Hepatocyte (in vitro differentiated cells): ENCODE measurements around the gene SIK2. TPM values are rescaled to one million over a fixed set of nuclear protein-coding genes. Genes with fewer than 3 reads are reported as not detected.
A peak's percentile ranks its signal among the peaks of the same experiment; 100 is the strongest.

Source experiments
- DNase-seq: peaks from one replicate; pipeline ENCODE4 v3.0.0-alpha.2; 2016; ENCODE audit warnings: low spot score
- H2AFZ ChIP-seq: fragments of 200-600 bp; sonication (generic); 2 replicates; pipeline ENCODE4 v1.6.0; 2016; ENCODE audit warnings: antibody characterized with exemption, mild to moderate bottlenecking
- H3K27ac ChIP-seq: fragments of 200-600 bp; sonication (generic); 2 replicates; pipeline ENCODE4 v1.5.1; 2016; ENCODE audit warnings: mild to moderate bottlenecking
- H3K27me3 ChIP-seq: fragments of 200-600 bp; sonication (generic); 2 replicates; pipeline ENCODE4 v1.6.1; 2016
- H3K36me3 ChIP-seq: fragments of 200-600 bp; sonication (generic); replicated peaks from 2 replicates; pipeline ENCODE4 v1.5.1; 2016; ENCODE audit warnings: low read depth; ENCODE audit not compliant: insufficient read depth
- H3K4me1 ChIP-seq: fragments of 200-600 bp; sonication (generic); 2 replicates; pipeline ENCODE4 v1.5.1; 2016; ENCODE audit warnings: mild to moderate bottlenecking, moderate library complexity; ENCODE audit not compliant: insufficient read depth
- H3K4me2 ChIP-seq: fragments of 200-600 bp; sonication (generic); 2 replicates; pipeline ENCODE4 v1.6.0; 2016
- H3K4me3 ChIP-seq: fragments of 200-600 bp; sonication (generic); 2 replicates; pipeline ENCODE4 v1.5.1; 2016; ENCODE audit warnings: mild to moderate bottlenecking
- H3K79me2 ChIP-seq: fragments of 200-600 bp; sonication (generic); 2 replicates; pipeline ENCODE4 v1.6.0; 2017; ENCODE audit warnings: mild to moderate bottlenecking
- H3K9me2 ChIP-seq: fragments of 200-600 bp; sonication (generic); replicated peaks from 2 replicates; pipeline ENCODE4 v1.6.0; 2017; ENCODE audit warnings: mild to moderate bottlenecking; ENCODE audit not compliant: insufficient read depth
- H3K9me3 ChIP-seq: fragments of 200-600 bp; sonication (generic); 2 replicates; pipeline ENCODE4 v1.5.1; 2016; ENCODE audit warnings: low read depth, mild to moderate bottlenecking
- H4K20me1 ChIP-seq: fragments of 200-600 bp; sonication (generic); 2 replicates; pipeline ENCODE4 v1.6.0; 2016; ENCODE audit warnings: mild to moderate bottlenecking; ENCODE audit not compliant: insufficient read depth, poor library complexity, severe bottlenecking
- EZH2 ChIP-seq: fragments of 200-600 bp; sonication (generic); IDR thresholded peaks from 2 replicates; pipeline ENCODE4 v1.6.1; 2016; ENCODE audit warnings: antibody characterized with exemption, mild to moderate bottlenecking, borderline replicate concordance
- EZH2phosphoT487 ChIP-seq: fragments of 200-600 bp; sonication (generic); IDR thresholded peaks from one replicate; pipeline ENCODE4 v1.6.1; 2018; ENCODE audit warnings: antibody characterized with exemption, mild to moderate bottlenecking, low read depth, moderate library complexity; ENCODE audit not compliant: unreplicated experiment, severe bottlenecking
- whole genome bisulfite sequencing: methylation state at CpG from one replicate; pipeline ENCODE4 v1.1.6; 2016; ENCODE audit warnings: low lambda C conversion rate; ENCODE audit errors: missing lambda C conversion rate; 5-methylcytosine and 5-hydroxymethylcytosine counted together
- polyA plus RNA-seq: library from polyadenylated mRNA; unstranded; fragments of >200 nt; fragmentation: Nextera tagmentation; extraction: Ambion mirVana; gene quantifications from 2 replicates; pipeline ENCODE4 v1.2.1, GENCODE V29; 2016
- total RNA-seq: library from RNA; depleted of rRNA; stranded (reverse); fragments of >200 nt; gene quantifications from 2 replicates; pipeline ENCODE4 v1.2.3, GENCODE V29; 2014
- TF ChIP-seq, protein P1 (sequence below): fragments of 200-600 bp; sonication (generic); IDR thresholded peaks from 2 replicates; pipeline ENCODE4 v1.5.1; 2016; ENCODE audit warnings: antibody characterized with exemption, mild to moderate bottlenecking; ENCODE audit not compliant: poor library complexity

The SIK2 gene
- total RNA-seq (20.5 and 22.2 TPM in 2 replicates), polyA plus RNA-seq (3.1 and 3.2 TPM in 2 replicates)

DNA sequence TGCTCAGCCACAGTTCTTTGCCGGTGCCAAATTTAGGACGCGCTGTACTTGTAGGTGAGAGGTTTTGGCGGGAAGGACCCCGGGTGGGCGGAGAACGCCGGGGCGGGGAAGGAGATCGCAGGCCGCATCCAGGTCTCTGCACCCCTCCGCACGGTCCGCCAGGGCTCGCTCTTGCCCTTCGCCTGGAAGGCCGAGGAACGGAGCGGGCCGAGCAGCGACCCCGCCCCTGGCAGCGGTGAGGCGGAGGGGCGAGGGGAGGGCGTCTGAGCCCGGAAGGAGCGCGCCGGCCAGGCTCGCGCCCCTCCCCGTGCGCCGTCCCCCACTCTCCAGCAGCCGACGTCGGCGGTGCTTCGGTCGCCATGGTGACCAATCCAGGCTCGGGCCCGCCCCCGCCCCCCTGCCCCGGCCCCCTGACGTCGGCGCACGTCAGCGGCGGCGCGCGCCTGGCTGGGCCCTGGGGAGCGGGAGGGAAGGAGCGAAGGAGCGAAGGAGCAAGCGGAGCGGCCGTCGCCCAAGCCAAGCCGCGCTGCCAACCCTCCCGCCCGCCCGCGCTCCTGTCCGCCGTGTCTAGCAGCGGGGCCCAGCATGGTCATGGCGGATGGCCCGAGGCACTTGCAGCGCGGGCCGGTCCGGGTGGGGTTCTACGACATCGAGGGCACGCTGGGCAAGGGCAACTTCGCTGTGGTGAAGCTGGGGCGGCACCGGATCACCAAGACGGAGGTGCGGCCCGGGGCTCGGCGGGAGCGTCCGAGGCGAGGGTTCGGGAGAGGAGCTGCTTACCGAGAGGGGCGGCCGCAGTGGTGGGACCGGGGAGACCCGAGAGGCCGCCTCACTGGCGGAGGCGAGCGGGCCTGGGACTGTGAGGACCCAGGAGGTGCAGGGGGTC is at the start of gene SIK2:
Gene SIK2 (plus strand): TSS at position 471 of the 886 bp plus-strand sequence. CDS start 115 bp downstream, at position 586.
- no peaks in the 10 kb centered on the region for H3K9me2 ChIP-seq
- peak within 1 kb of the TSS; percentile 88 for H3K4me3 ChIP-seq

DNA sequence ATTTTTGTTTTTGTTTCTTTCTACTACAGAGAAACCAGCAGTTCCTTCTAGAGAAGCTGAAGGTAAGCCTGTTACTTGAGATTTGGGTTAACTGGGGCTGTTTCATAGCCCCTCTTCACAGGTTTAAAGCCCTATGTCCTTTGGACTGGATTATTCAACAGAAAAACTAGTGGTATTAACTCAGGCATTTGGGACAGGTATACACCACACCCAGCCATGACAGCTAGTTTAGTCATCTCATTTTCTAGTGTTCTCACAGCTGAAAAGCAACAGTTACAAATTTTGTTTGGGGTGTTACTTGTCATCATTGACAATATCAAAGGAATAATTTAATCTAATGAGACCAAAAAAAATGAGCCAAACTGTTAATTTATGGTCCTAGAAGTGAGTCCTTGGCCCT is 47.7 kb upstream of the SIK2 start:
- TF ChIP-seq EZH2phosphoT487, result no peak
- TF ChIP-seq, protein P1, sequence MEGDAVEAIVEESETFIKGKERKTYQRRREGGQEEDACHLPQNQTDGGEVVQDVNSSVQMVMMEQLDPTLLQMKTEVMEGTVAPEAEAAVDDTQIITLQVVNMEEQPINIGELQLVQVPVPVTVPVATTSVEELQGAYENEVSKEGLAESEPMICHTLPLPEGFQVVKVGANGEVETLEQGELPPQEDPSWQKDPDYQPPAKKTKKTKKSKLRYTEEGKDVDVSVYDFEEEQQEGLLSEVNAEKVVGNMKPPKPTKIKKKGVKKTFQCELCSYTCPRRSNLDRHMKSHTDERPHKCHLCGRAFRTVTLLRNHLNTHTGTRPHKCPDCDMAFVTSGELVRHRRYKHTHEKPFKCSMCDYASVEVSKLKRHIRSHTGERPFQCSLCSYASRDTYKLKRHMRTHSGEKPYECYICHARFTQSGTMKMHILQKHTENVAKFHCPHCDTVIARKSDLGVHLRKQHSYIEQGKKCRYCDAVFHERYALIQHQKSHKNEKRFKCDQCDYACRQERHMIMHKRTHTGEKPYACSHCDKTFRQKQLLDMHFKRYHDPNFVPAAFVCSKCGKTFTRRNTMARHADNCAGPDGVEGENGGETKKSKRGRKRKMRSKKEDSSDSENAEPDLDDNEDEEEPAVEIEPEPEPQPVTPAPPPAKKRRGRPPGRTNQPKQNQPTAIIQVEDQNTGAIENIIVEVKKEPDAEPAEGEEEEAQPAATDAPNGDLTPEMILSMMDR, result no peak
- no peak for TF ChIP-seq EZH2
- no peaks in the 10 kb centered on the region for H3K79me2 ChIP-seq
- peaks cover 3% of the 10 kb centered on the region for H3K4me1 ChIP-seq
- no peaks in the 10 kb centered on the region for H3K9me2 ChIP-seq
- H3K4me2 ChIP-seq, result no peak overlapping the region
- no peaks in the 10 kb centered on the region for H4K20me1 ChIP-seq
- H3K27me3 ChIP-seq, result no peaks in the 10 kb centered on the region
- H3K27ac ChIP-seq, result no peak overlapping the region
- DNase-seq, result no peak
- H3K4me3 ChIP-seq, result no peak overlapping the region
- no peak overlapping the region for H2AFZ ChIP-seq
- no peaks in the 10 kb centered on the region for H3K36me3 ChIP-seq
- no peaks in the 10 kb centered on the region for H3K9me3 ChIP-seq

More for the DNA sequence above, at the start of gene SIK2:
- peaks cover 48% of the 10 kb centered on the region for H3K79me2 ChIP-seq
- no peak for TF ChIP-seq EZH2phosphoT487
- TF ChIP-seq, protein P1, result peak; percentile 85
- TF ChIP-seq EZH2, result no peak
- H3K9me3 ChIP-seq, result no peaks in the 10 kb centered on the region
- DNase-seq, result peak; percentile 99
- peak within 1 kb of the TSS; percentile 85 for H2AFZ ChIP-seq
- peaks cover 6% of the 10 kb centered on the region for H3K4me1 ChIP-seq
- H4K20me1 ChIP-seq, result peaks cover 31% of the 10 kb centered on the region
- peak within 1 kb of the TSS; percentile 99 for H3K27ac ChIP-seq
- no peaks in the 10 kb centered on the region for H3K36me3 ChIP-seq
- 2% methylated on average over 50 of the region's 100 CpGs for WGBS
- H3K27me3 ChIP-seq, result no peaks in the 10 kb centered on the region
- H3K4me2 ChIP-seq, result peak within 1 kb of the TSS; percentile 85

DNA sequence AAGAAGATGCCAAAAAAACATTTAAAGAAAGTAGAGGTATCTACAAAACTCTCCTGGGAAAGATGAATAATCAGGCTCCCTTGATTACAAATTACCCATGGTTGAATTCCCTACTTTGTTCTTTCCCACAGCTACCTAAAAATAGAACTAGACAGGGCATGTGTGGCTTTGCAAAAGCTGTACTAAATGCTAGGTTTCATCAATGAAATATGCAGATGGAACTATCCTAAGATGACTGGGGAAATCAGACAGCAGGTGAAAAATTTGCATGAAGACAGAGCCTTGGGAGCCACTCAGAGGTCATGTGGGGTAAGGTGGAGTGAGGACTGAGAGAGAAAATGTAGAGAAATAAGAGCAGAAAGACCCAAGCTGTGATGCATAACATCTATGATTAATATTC is 47.0 kb upstream of the SIK2 start:
- no peaks in the 10 kb centered on the region for H3K36me3 ChIP-seq
- no peaks in the 10 kb centered on the region for H3K79me2 ChIP-seq
- no peaks in the 10 kb centered on the region for H3K4me1 ChIP-seq
- no peak for DNase-seq
- no peaks in the 10 kb centered on the region for H3K9me3 ChIP-seq
- no peaks in the 10 kb centered on the region for H4K20me1 ChIP-seq
- no peak overlapping the region for H2AFZ ChIP-seq
- no peak overlapping the region for H3K4me2 ChIP-seq
- H3K27me3 ChIP-seq, result no peaks in the 10 kb centered on the region
- no peaks in the 10 kb centered on the region for H3K9me2 ChIP-seq
- no peak for TF ChIP-seq EZH2
- TF ChIP-seq, protein P1, result no peak
- no peak for TF ChIP-seq EZH2phosphoT487
- H3K4me3 ChIP-seq, result no peak overlapping the region
- H3K27ac ChIP-seq, result no peak overlapping the region
